GM06990 (cell line): Measurements from ENCODE around the gene OPRM1.

Experiments used
- DNase-seq: peaks from one replicate; pipeline ENCODE4 v3.0.0-alpha.2; 2011; ENCODE audit not compliant: insufficient read length; ENCODE audit errors: extremely low read depth
- H3K27me3 ChIP-seq: replicated peaks from 2 replicates; pipeline ENCODE4 v1.6.0; 2011; ENCODE audit warnings: low read length; ENCODE audit not compliant: control insufficient read depth, insufficient read depth
- H3K36me3 ChIP-seq: 2 replicates; pipeline ENCODE4 v1.5.1; 2011; ENCODE audit warnings: low read length; ENCODE audit not compliant: control insufficient read depth, insufficient read depth
- H3K4me3 ChIP-seq: replicated peaks from 2 replicates; pipeline ENCODE4 v1.5.1; 2011; ENCODE audit warnings: low read depth, mild to moderate bottlenecking, control low read depth, low read length
- CTCF ChIP-seq: IDR thresholded peaks from 2 replicates; pipeline ENCODE4 v1.5.1; 2011; ENCODE audit warnings: low read length, control low read depth, mild to moderate bottlenecking, inconsistent platforms; ENCODE audit not compliant: insufficient read depth, poor library complexity, severe bottlenecking

OPRM1 gene

GRCh38 chr6:154222716-154223115 lies 183.7 kb downstream of the OPRM1 start:
- DNase-seq: no peak
- Histone ChIP-seq H3K36me3 (no peaks in the 10 kb centered on the region; the same call in none of the 2 replicates), H3K27me3 (no peaks in the 10 kb centered on the region), H3K4me3 (no peak overlapping the region)
- no peak for TF ChIP-seq CTCF

- no peak overlapping the region for H3K4me3 ChIP-seq
- no peak for TF ChIP-seq CTCF
- no peaks in the 10 kb centered on the region; the same call in none of the 2 replicates for H3K36me3 ChIP-seq
- no peak for DNase-seq
- no peaks in the 10 kb centered on the region for H3K27me3 ChIP-seq
These were observed 184.3 kb downstream of the OPRM1 start for GRCh38 chr6:154223296-154223695.

- H3K4me3 ChIP-seq: no peak overlapping the region
- no peak for TF ChIP-seq CTCF
- H3K27me3 ChIP-seq: no peaks in the 10 kb centered on the region
- DNase-seq: no peak
- H3K36me3 ChIP-seq: no peaks in the 10 kb centered on the region; the same call in none of the 2 replicates
These were observed 187.4 kb downstream of the OPRM1 start for GRCh38 chr6:154226461-154226860.

- no peaks in the 10 kb centered on the region for H3K36me3 ChIP-seq
- no peak overlapping the region for H3K4me3 ChIP-seq
- no peak for DNase-seq
- no peak for TF ChIP-seq CTCF
- no peaks in the 10 kb centered on the region for H3K27me3 ChIP-seq
These were observed 189.0 kb downstream of the OPRM1 start for GRCh38 chr6:154227862-154228520.

- DNase-seq: no peak
- Histone ChIP-seq H3K4me3 (no peak overlapping the region), H3K36me3 (no peaks in the 10 kb centered on the region), H3K27me3 (no peaks in the 10 kb centered on the region)
- TF ChIP-seq CTCF: no peak
These were observed 189.5 kb downstream of the OPRM1 start for GRCh38 chr6:154228521-154228905.

GRCh38 chr6:154229786-154230185 lies 190.7 kb downstream of the OPRM1 start:
- H3K4me3 ChIP-seq: peak overlapping the region; percentile 30
- H3K36me3 ChIP-seq: no peaks in the 10 kb centered on the region
- peak; percentile 16 for DNase-seq
- H3K27me3 ChIP-seq: no peaks in the 10 kb centered on the region
- no peak for TF ChIP-seq CTCF
